H1 (cell line): Measurements from ENCODE around the gene CNOT1. TPM values are rescaled to one million over a fixed set of nuclear protein-coding genes. Genes with fewer than 3 reads are reported as not detected.

Source experiments
- CTCF ChIA-PET: fragments of 300-600 bp; sonication (Branson Sonifier 250); formaldehyde crosslinking; loops from one replicate; lab custom pipeline; 2021; ENCODE audit not compliant: partially characterized antibody; lab: Charles Lee
- POLR2A ChIA-PET: fragments of 300-600 bp; sonication (Branson Sonifier 250); formaldehyde crosslinking; loops from one replicate; lab custom pipeline; 2021; ENCODE audit warnings: inconsistent platforms; ENCODE audit not compliant: partially characterized antibody; lab: Charles Lee
- DNase-seq, 2 experiments: peaks; one replicate each; pipeline versions ENCODE4 v3.0.0 to v3.0.0-alpha.2; 2010 to 2022; ENCODE audit warnings: low spot score in 2 of 2, low read depth in 1 of 2, mixed read lengths in 1 of 2
- FAIRE-seq: peaks from 2 replicates; lab custom pipeline; 2011; peaks lifted over from hg19 to GRCh38; lab: Jason Lieb, UNC
- H2AFZ ChIP-seq: 2 replicates; pipeline ENCODE4 v1.8.1; 2012; ENCODE audit warnings: low read length, inconsistent platforms
- H2AK5ac ChIP-seq: 2 replicates; pipeline ENCODE4 v1.6.1; 2013; ENCODE audit warnings: low read depth, low read length
- H2BK120ac ChIP-seq: replicated peaks from 2 replicates; pipeline ENCODE3; 2013; ENCODE audit warnings: low read depth, low read length, inconsistent platforms
- H2BK12ac ChIP-seq: 2 replicates; pipeline ENCODE4 v1.6.1; 2013; ENCODE audit warnings: low read depth, low read length
- H2BK15ac ChIP-seq: 2 replicates; pipeline ENCODE4 v1.6.1; 2013; ENCODE audit warnings: low read length
- H2BK20ac ChIP-seq: 2 replicates; pipeline ENCODE4 v1.6.1; 2013; ENCODE audit warnings: low read length
- H2BK5ac ChIP-seq: 2 replicates; pipeline ENCODE4 v1.6.1; 2013; ENCODE audit warnings: low read depth, low read length
- H3K14ac ChIP-seq: 2 replicates; pipeline ENCODE4 v1.6.1; 2013; ENCODE audit warnings: inconsistent platforms; ENCODE audit not compliant: insufficient read length
- H3K18ac ChIP-seq: 2 replicates; pipeline ENCODE4 v1.6.1; 2013; ENCODE audit warnings: low read length; ENCODE audit errors: extremely low read depth
- H3K23ac ChIP-seq: 2 replicates; pipeline ENCODE4 v1.6.1; 2013; ENCODE audit warnings: inconsistent platforms; ENCODE audit not compliant: insufficient read length
- H3K23me2 ChIP-seq: 2 replicates; pipeline ENCODE4 v1.6.1; 2013; ENCODE audit warnings: low read depth, low read length
- H3K27ac ChIP-seq: 2 replicates; pipeline ENCODE4 v1.6.1; 2011; ENCODE audit warnings: low read depth, low read length, inconsistent platforms
- H3K27me3 ChIP-seq, 4 experiments: replicated peaks in 1 of 4; 1 replicate in 1 of 4; 2 replicates in 3 of 4; pipeline versions ENCODE4 v1.6.1 to v1.8.1; 2011 to 2013; ENCODE audit warnings: low read length in 3 of 4, mild to moderate bottlenecking in 3 of 4, inconsistent platforms in 2 of 4, mixed read lengths in 2 of 4, moderate library complexity in 1 of 4; ENCODE audit not compliant: control insufficient read depth in 3 of 4, insufficient read depth in 3 of 4; ENCODE audit errors: extremely low read depth in 1 of 4
- H3K36me3 ChIP-seq, 4 experiments: 2 replicates each; pipeline versions ENCODE4 v1.6.1 to v1.8.1; 2011 to 2013; ENCODE audit warnings: mild to moderate bottlenecking in 4 of 4, low read length in 3 of 4, moderate library complexity in 2 of 4, control low read depth in 1 of 4, inconsistent platforms in 1 of 4; ENCODE audit not compliant: insufficient read depth in 4 of 4, control insufficient read depth in 2 of 4
- H3K4ac ChIP-seq: replicated peaks from 2 replicates; pipeline ENCODE3; 2013; ENCODE audit warnings: low read length, low read depth, mixed read lengths, inconsistent platforms; ENCODE audit not compliant: insufficient read length
- H3K4me1 ChIP-seq, 4 experiments: replicated peaks in 1 of 4; 1 replicate in 1 of 4; 2 replicates in 3 of 4; pipeline versions ENCODE4 v1.6.1 to v1.8.1; 2011 to 2013; ENCODE audit warnings: low read length in 3 of 4, inconsistent platforms in 2 of 4, mixed read lengths in 1 of 4; ENCODE audit not compliant: insufficient read depth in 4 of 4, control insufficient read depth in 3 of 4
- H3K4me2 ChIP-seq, 2 experiments: 2 replicates each; pipeline versions ENCODE4 v1.6.1 to v1.8.1; 2011 to 2013; ENCODE audit warnings: low read depth in 2 of 2, low read length in 2 of 2, control low read depth in 1 of 2, inconsistent platforms in 1 of 2, mild to moderate bottlenecking in 1 of 2; ENCODE audit not compliant: insufficient read depth in 1 of 2
- H3K4me3 ChIP-seq, 4 experiments: fragments of 200-600, 300-600 bp in 1 of 4; sonication (generic), shearing (Covaris generic), sonication (Bioruptor Twin) in 1 of 4; 2 replicates each; pipeline versions ENCODE4 v1.5.1 to v1.8.1; 2011 to 2016; ENCODE audit warnings: low read length in 4 of 4, low read depth in 3 of 4, control low read depth in 2 of 4, inconsistent platforms in 2 of 4, mild to moderate bottlenecking in 2 of 4, mixed read lengths in 1 of 4, moderate library complexity in 1 of 4; ENCODE audit not compliant: insufficient read depth in 2 of 4; ENCODE audit errors: extremely low read depth in 1 of 4
- H3K56ac ChIP-seq: replicated peaks from 2 replicates; pipeline ENCODE3; 2013; ENCODE audit warnings: low read depth, mild to moderate bottlenecking, mixed read lengths, low read length, inconsistent platforms; ENCODE audit not compliant: insufficient read length
- H3K79me1 ChIP-seq: 2 replicates; pipeline ENCODE4 v1.6.1; 2013; ENCODE audit warnings: low read depth, low read length, control low read depth
- H3K79me2 ChIP-seq, 2 experiments: 2 replicates each; pipeline versions ENCODE4 v1.6.1 to v1.8.1; 2012 to 2013; ENCODE audit warnings: low read length in 2 of 2, mild to moderate bottlenecking in 2 of 2, inconsistent platforms in 1 of 2; ENCODE audit not compliant: insufficient read depth in 2 of 2, control insufficient read depth in 1 of 2
- H3K9ac ChIP-seq, 4 experiments: replicated peaks in 1 of 4; 1 replicate in 1 of 4; 2 replicates in 3 of 4; pipeline versions ENCODE4 v1.6.1 to v1.8.1; 2011 to 2013; ENCODE audit warnings: low read depth in 3 of 4, low read length in 3 of 4, control low read depth in 2 of 4, mild to moderate bottlenecking in 2 of 4, moderate library complexity in 2 of 4, inconsistent platforms in 1 of 4; ENCODE audit errors: extremely low read depth in 1 of 4
- H3K9me3 ChIP-seq, 2 experiments: 2 replicates each; pipeline versions ENCODE4 v1.6.1 to v1.8.1; 2012 to 2013; ENCODE audit warnings: mild to moderate bottlenecking in 2 of 2, moderate library complexity in 2 of 2, control low read depth in 1 of 2, inconsistent platforms in 1 of 2, low read depth in 1 of 2, low read length in 1 of 2, mixed read lengths in 1 of 2; ENCODE audit not compliant: insufficient read depth in 2 of 2
- H4K20me1 ChIP-seq, 2 experiments: replicated peaks in 1 of 2; 2 replicates each; pipeline versions ENCODE3 to v1.8.1; 2011 to 2013; ENCODE audit warnings: inconsistent platforms in 2 of 2, low read length in 2 of 2, mild to moderate bottlenecking in 1 of 2; ENCODE audit not compliant: insufficient read depth in 2 of 2, control insufficient read depth in 1 of 2
- H4K5ac ChIP-seq: 2 replicates; pipeline ENCODE4 v1.6.1; 2013; ENCODE audit warnings: low read length, low read depth, mixed read lengths, inconsistent platforms; ENCODE audit not compliant: insufficient read length
- H4K8ac ChIP-seq: 2 replicates; pipeline ENCODE4 v1.8.0; 2013; ENCODE audit warnings: mild to moderate bottlenecking, moderate library complexity, low read length, inconsistent platforms; ENCODE audit not compliant: insufficient read depth; ENCODE audit errors: extremely low read depth
- H4K91ac ChIP-seq: replicated peaks from 2 replicates; pipeline ENCODE3; 2013; ENCODE audit warnings: low read length, mixed read lengths, inconsistent platforms; ENCODE audit not compliant: insufficient read length
- CREB1 ChIP-seq: IDR thresholded peaks from 2 replicates; pipeline ENCODE4 v1.6.1; 2012; ENCODE audit warnings: inconsistent platforms
- GTF2F1 ChIP-seq: IDR thresholded peaks from 2 replicates; pipeline ENCODE4 v1.6.1; 2012; ENCODE audit warnings: low read depth, low read length, improper control_type of control experiment, borderline replicate concordance
- HDAC6 ChIP-seq: IDR thresholded peaks from one replicate; pipeline ENCODE4 v1.7.1; 2012; ENCODE audit warnings: low read depth, mild to moderate bottlenecking, inconsistent platforms, low read length, moderate library complexity
- KDM4A ChIP-seq: IDR thresholded peaks from one replicate; pipeline ENCODE4 v1.7.1; 2012; ENCODE audit warnings: low read depth, mild to moderate bottlenecking, moderate library complexity, low read length, inconsistent platforms; ENCODE audit not compliant: severe bottlenecking
- NANOG ChIP-seq: IDR thresholded peaks from 2 replicates; pipeline ENCODE4 v1.6.1; 2011; ENCODE audit warnings: low read length, low read depth, mild to moderate bottlenecking, inconsistent platforms; ENCODE audit not compliant: insufficient read depth, poor library complexity, severe bottlenecking
- NRF1 ChIP-seq: IDR thresholded peaks from 2 replicates; pipeline ENCODE4 v1.6.1; 2011; ENCODE audit warnings: mild to moderate bottlenecking, low read depth, low read length, improper control_type of control experiment
- POLR2AphosphoS5 ChIP-seq: IDR thresholded peaks from 2 replicates; pipeline ENCODE4 v1.6.1; 2011; ENCODE audit warnings: low read depth, low read length
- RNF2 ChIP-seq: fragments of 200-900, 300-1000 bp; sonication (generic); IDR thresholded peaks from 2 replicates; pipeline ENCODE4 v1.7.1; 2016; ENCODE audit warnings: borderline replicate concordance, low read depth, mild to moderate bottlenecking, antibody characterized with exemption, low read length; ENCODE audit not compliant: poor library complexity, severe bottlenecking; ENCODE audit errors: missing control alignments
- RXRA ChIP-seq: IDR thresholded peaks from 2 replicates; pipeline ENCODE4 v1.6.1; 2011; ENCODE audit warnings: low read depth, mild to moderate bottlenecking, low read length, moderate library complexity; ENCODE audit not compliant: insufficient read depth
- SAP30 ChIP-seq: fragments of 300-600 bp; sonication (generic); IDR thresholded peaks from 2 replicates; pipeline ENCODE4 v1.7.1; 2012; ENCODE audit warnings: low read length, moderate library complexity, mild to moderate bottlenecking, inconsistent platforms; ENCODE audit not compliant: insufficient read depth, insufficient replicate concordance
- SRF ChIP-seq: IDR thresholded peaks from 2 replicates; pipeline ENCODE4 v1.6.1; 2011; ENCODE audit warnings: mild to moderate bottlenecking, low read depth, low read length, moderate library complexity
- TBP ChIP-seq: IDR thresholded peaks from 2 replicates; pipeline ENCODE4 v1.6.1; 2011; ENCODE audit warnings: low read depth, low read length, improper control_type of control experiment
- TCF12 ChIP-seq: IDR thresholded peaks from 2 replicates; pipeline ENCODE4 v1.6.1; 2011; ENCODE audit warnings: low read depth, mild to moderate bottlenecking, low read length
- WGBS, 2 experiments: shearing (Covaris generic) in 1 of 2; methylation state at CpG; one replicate each; pipeline versions ENCODE4 v1.1.6 to v1.1.7; 2013 to 2015; ENCODE audit warnings: low lambda C conversion rate in 2 of 2, mixed read lengths in 2 of 2, inconsistent platforms in 1 of 2, low coverage in 1 of 2, missing lambda C conversion rate in 1 of 2; ENCODE audit not compliant: insufficient replicate concordance in 2 of 2, insufficient coverage in 1 of 2, insufficient read length in 1 of 2; ENCODE audit errors: extremely low coverage in 1 of 2, missing lambda C conversion rate in 1 of 2; 5-methylcytosine and 5-hydroxymethylcytosine counted together
- polyA plus RNA-seq, 7 experiments: library from polyadenylated mRNA; depleted of rRNA in 3 of 7; stranded (reverse) in 5 of 7; unstranded in 2 of 7; fragments of >200 nt in 5 of 7; fragments of 200-250 nt in 2 of 7; gene quantifications; 1 replicate in 5 of 7; 2 replicates in 1 of 7; 4 replicates in 1 of 7; pipeline versions ENCODE4 v1.2.1 to v1.2.3, GENCODE V29; 2011 to 2013; ENCODE audit warnings: missing spikeins in 2 of 7, mixed read lengths in 2 of 7
- total RNA-seq: library from RNA; stranded (reverse); fragmentation: NEBNext Ultra II Directional; extraction: Animal tissue kit (Norgen Biotek cat#: 25700); gene quantifications from 2 replicates; pipeline ENCODE4 v1.2.1, GENCODE V29; 2021
- TF ChIP-seq, protein P1 (sequence below): IDR thresholded peaks from 2 replicates; pipeline ENCODE4 v1.6.1; 2012; ENCODE audit warnings: inconsistent platforms

Gene CNOT1
- total and polyA plus RNA-seq, 2 of the 8 experiments (the other 6 are each of a cell fraction or from before 2014, with no cell fraction given): 306 to 319 TPM

DNA sequence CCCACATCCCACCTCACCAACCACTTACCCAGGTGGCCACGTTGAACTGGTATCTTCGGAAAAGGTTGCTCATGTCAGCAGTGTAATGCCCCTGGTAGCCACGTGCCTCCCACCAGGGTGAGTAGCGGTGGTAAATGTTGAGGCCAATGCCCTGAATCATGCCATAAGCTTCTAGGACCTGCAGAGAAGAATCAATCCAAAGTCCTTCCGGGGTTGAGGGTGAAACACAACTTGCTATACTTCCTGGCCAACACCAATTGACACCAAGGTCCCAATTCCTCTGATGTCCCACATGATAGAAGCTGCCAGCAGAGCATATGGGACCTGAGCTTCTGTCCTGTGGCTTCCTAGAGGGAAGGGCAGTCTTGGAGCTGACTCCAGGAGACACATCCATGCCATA, 11.3 kb upstream of the CNOT1 start:
- 0 out of 2 replicates have a peak overlapping the region, but pooled peaks have one; percentile 46 for H2BK15ac ChIP-seq
- no peak overlapping the region for H2BK20ac ChIP-seq
- H3K36me3 ChIP-seq: no peaks in the 10 kb centered on the region
- WGBS, 2 experiments: 87% methylated on average over 5 of the region's 5 CpGs; no CpG with 5 or more reads in 1 of the 2 experiments
- H4K8ac ChIP-seq: no peak overlapping the region
- H2BK12ac ChIP-seq: no peak overlapping the region
- no peak overlapping the region for H2BK120ac ChIP-seq
- H3K4me2 ChIP-seq: no peak overlapping the region
- POLR2A ChIA-PET: interaction anchor here (0.6 to 1.4 kb wide), 3 partner anchors 11 to 44 kb away, joined by 3 to 6 read pairs (median 6); partner anchors contain the start of genes CNOT1 and SLC38A7
- H3K27me3 ChIP-seq: no peaks in the 10 kb centered on the region
- FAIRE-seq (no peak), DNase-seq (no peak)
- H3K4me3 ChIP-seq: no peak overlapping the region
- H3K56ac ChIP-seq: no peak overlapping the region
- H4K5ac ChIP-seq: no peak overlapping the region
- H2AK5ac ChIP-seq: no peak overlapping the region
- H3K9me3 ChIP-seq: no peaks in the 10 kb centered on the region
- H3K27ac ChIP-seq: no peak overlapping the region
- H3K9ac ChIP-seq: no peak overlapping the region
- H2AFZ ChIP-seq: no peak overlapping the region
- no peaks in the 10 kb centered on the region for H3K79me2 ChIP-seq
- no peaks in the 10 kb centered on the region for H3K79me1 ChIP-seq
- no peak overlapping the region for H2BK5ac ChIP-seq
- no peak overlapping the region for H3K23ac ChIP-seq
- CTCF ChIA-PET: interaction anchor here (0.6 to 1.4 kb wide), 4 partner anchors 12 to 389 kb away, joined by 3 to 4 read pairs (median 4); no protein-coding TSS in a partner anchor
- H3K4ac ChIP-seq: no peak overlapping the region
- no peak overlapping the region for H3K14ac ChIP-seq
- H3K23me2 ChIP-seq: peaks cover 2% of the 10 kb centered on the region; the same call in 1 of the 2 replicates
- no peak overlapping the region for H4K91ac ChIP-seq
- no peak overlapping the region for H3K18ac ChIP-seq
- no peaks in the 10 kb centered on the region for H3K4me1 ChIP-seq
- no peaks in the 10 kb centered on the region for H4K20me1 ChIP-seq
- TF ChIP-seq TBP (no peak), POLR2AphosphoS5 (no peak), KDM4A (no peak), GTF2F1 (no peak), RNF2 (no peak), SAP30 (no peak), HDAC6 (no peak), CREB1 (no peak), SRF (no peak), RXRA (no peak), TCF12 (no peak), NRF1 (no peak), NANOG (no peak)
- TF ChIP-seq, protein P1, sequence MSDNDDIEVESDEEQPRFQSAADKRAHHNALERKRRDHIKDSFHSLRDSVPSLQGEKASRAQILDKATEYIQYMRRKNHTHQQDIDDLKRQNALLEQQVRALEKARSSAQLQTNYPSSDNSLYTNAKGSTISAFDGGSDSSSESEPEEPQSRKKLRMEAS: no peak
